HG03432 (cell line): ENCODE data around the gene GALT.
"Not testable (repeated sequence)": the region's sequence is repeated elsewhere in the genome, so short reads cannot be mapped to it uniquely, and the experiment has no call there.

ENCODE experiments used
- ATAC-seq: cut with Tn5 transposase; IDR thresholded peaks from one replicate; pipeline ENCODE4 v1.9.1; 2021; ENCODE audit warnings: mild to moderate bottlenecking, moderate library complexity; ENCODE audit not compliant: unreplicated experiment

Gene GALT

DNA sequence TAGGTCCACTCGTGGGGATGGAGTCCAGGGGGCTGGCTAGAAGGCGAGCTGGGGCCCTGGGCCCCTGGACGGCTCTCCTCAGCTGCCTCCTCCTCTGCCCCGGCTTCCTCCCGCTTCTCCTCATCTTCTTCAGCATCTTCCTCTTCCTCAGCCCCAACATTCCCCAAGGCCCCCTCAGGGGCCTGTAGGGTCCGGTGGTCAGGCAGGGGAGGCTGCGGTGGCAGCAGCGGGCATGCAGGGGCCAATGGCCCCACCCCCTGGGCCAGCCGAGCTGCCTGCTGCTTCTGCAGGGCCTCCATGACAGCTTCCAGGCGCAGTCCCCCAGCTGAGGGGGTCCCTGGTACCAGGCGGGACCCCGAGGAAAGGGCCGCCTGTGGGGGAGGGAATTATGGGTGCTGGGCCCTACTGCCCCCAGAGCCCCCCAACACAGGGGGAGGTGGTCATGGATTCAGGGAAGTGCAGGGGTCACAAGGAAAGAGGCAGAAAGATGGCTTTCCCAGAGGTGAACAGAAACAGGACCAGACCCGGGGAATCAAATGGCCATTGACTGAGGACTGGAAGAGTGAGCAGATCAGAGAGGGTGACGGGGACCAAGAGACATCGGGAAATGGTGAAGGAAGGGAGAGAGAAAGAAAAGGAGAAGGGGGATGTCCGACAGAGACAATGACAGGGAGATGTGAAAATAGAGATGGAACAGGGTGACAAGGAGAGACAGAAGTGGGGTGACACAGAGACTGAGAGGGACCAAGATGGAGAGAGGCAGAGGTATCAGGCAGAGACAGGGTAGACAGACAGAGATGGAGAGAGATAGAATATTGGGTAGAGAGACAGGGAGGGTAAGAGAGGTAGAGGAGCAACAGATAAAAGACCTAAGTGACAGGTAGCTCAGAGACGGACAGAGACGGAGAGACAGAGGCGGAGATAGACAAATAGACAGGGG, 18.5 kb upstream of the GALT start:
- no peak for ATAC-seq

GRCh38 chr9:34628656-34629490, 17.6 kb upstream of the GALT start, which contains the start of gene ARID3C:
ARID3C (minus strand) TSS chr9:34629066; CDS start chr9:34628014, 1,052 bp downstream.
- peak; percentile 57 for ATAC-seq

DNA sequence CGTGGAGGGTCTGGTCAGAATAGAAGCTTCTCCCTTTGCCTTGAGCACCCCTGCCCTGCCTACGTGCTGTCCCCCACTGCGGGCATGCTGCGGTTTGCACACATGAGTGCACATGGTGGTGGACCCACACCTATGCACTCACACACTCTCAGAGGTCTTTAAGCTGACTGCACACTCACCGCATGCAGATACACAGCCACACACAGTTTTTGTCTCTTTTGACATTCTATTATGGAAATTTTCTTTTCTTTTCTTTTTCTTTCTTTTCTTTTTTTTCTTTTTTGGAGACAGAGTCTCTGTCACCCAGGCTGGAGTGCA, 17.0 kb upstream of the GALT start:
- no peak for ATAC-seq

DNA sequence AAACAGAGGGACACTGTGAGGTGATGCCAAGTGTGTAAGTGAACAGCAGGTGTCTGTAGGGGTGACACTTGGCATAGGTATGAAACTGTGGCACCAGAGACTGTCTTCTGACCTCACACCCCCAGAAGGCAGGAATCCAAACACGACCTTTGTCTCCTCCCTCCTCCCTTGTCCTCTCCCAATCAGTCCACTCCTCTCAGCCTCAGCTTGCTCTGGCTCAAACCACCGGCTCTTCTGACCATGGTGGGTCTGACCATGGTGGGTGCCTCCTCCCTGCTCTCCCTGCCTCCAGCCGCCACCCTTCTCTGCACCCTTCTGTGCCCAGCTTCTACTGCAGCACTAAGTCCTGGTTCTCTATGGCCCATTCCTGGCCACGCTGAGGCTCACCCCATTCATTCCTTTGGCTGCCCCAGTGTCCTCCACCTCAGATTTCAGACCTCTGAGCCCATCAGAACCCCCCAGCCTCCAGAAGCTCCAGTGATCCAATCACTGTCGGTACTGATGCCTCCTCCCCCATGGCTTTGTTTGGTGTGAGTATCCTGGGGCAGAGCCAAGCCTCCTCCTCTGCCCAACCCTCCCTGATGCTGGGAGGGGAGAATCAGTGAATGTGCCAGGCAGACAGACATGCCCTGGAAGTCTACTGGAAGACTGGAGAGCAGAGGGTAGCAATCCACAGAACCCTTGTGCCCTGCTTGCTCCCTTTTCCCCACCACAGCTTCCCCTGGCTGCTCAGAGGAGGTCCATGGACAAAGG, 15.9 kb upstream of the GALT start:
- ATAC-seq, result no peak

- no peak for ATAC-seq
These were observed 13.3 kb upstream of the GALT start for GRCh38 chr9:34633166-34633565.

DNA sequence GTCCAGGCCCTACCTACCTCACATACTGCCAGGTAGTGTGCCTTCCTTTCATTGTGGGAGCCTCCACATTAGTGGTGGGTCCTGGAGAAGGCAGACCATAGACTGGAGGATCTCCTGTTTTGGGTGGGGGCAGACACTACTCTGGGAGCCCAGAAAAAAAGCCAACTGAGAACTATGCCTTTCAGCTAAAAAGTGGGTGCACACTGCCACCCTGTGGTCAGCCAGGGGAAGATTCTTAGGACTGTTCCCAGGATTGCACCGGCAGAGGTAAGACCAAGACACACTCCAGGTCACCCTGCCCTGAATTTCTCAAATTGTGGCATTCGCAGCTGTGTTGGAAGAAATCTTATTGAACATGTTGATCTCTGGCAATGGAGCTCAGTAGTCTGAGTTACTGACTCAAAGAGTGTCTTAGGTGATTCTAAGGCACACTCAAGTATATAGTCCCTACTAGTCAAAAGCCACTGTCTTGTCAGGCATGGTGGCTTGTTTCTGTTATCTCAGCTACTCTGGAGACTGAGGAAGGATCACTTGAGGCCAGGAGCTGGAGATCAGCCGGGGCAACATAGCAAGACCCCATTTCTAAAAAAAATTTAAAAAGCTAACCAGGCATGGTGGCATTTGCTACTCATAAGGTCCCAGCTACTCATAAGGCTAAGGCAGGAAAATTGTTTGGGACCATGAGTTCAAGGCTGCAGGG, 12.5 kb upstream of the GALT start:
- no peak for ATAC-seq

DNA sequence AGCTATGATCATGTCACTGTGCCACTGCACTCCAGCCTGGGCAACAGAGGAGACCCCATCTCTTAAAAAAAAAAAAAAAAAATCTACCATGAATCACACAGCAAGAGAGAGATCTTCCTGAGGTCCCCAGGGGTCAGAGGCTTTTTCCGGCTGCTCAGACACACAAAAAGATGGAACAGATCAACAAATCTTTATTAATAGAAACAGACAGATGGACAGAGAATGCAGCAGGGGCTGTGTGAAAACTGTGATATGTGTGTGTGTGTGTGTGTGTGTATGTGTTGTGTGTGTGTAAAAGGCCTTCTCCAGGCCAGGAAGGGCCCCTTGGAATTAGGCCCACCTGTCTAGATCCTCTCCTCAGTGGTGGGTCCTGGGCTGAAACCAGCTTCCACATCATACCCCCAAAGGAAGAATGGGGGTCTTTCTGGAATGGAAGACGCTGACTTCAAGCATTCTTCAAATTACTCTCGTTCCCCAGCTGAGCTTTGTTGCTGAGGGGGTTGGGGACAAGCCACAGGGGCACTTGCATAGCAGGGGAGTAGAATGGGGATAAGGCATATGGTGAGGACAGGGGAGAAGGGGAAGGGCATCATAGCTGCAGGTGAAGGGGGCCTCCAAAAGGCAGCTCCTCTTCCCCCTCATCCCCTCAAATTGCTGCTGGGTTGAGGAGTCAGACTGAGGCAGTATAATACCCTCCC, 11.8 kb upstream of the GALT start:
- no peak for ATAC-seq

DNA sequence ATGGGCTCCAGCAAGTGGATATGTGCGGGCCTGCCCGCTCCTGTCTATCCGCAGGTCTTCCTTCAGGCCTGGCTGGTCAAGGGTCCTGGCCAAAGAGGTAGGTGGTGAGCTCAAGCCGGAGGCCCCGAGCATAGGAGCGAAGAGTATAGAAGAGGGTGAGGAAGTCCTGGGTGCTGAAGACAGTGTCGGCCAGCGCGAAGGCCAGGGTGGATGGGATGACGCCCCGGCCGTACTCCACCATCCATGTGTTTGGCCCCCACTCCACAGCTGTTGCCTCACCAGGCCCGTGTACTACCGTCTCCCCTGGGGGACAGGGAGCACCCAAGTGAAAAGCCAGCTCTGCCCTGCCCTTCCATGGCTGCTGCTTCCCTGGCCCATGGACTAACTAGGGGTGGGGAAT, 10.9 kb upstream of the GALT start:
- ATAC-seq, result no peak

GRCh38 chr9:34636791-34637355, 9.6 kb upstream of the GALT start:
- no peak for ATAC-seq

DNA sequence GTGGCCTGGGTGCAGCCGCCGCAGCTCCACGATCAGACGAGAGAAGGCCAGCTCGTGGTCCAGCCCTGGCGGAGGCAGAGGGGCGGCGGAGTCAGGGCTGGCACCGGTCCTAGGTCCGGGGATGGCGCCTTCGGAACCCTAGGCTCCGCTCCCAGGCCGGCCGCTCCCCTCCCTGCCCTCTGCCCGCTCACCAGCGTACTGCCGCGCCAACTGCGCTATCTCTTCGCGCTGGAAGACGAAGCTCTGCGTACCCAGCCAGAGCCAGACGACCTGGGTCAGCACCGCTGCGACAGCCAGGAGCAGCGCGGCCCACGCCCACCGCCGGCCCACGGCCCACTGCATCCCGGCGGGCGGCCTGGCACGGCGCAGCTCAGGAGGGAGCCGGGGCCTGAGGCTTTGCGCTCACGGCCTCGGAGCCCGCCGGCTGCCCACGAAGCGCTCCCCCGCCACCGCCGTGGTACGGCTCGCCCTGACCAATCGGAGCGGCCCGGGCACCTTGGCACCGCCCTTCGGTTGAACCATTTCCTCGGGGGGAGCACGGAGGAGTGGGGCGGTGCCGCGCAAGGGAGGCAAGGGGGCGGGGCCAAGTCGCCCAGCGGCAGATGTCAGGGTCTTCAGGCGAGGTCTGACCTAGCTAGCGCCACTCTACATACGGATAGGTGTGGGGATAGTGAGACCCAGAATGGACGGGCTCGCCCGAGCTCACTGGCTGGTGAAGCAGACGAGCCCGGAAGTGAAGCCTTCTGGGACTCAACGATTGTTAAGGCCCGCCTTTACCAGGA, 8.9 kb upstream of the GALT start, which contains the start of gene SIGMAR1:
SIGMAR1 (minus strand) TSS at position 432 of the 782 bp plus-strand sequence; CDS start at position 342, 90 bp downstream.
- ATAC-seq, result peak; percentile 94

DNA sequence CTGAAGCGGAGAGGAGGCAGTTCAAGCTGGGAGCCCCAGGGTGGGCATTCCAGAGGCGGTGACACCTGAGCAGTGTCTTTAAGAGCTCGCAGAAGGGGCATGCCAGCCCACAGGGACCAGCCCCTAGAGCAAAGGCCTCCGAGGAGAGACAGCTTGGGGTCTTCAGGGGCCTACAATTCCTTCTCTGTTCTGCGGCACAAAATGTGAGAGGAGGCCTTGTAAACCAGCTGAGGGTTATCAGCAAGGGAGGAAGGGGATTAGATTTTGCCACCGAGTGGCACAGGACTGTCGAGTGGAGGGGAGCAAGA, 8.4 kb upstream of the GALT start:
- no peak for ATAC-seq

DNA sequence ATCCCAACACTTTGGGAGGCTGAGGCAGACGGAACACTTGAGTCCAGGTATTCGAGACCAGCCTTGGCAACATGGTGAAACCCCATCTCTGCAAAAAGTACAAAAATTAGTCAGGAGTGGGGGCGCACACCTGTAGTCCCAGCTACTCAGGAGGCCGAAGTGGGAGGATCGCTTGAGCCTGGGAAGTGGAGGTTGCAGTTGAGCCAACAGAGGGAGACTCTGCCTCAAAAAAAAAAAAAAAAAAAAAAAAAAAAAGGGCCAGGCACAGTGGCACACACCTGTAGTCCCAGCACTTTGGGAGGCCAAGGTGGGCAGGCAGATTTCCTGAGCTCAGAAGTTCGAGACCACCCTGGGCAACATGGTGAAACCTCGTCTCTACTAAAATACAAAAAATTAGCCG, 7.2 kb upstream of the GALT start:
- not testable (repeated sequence) for ATAC-seq

DNA sequence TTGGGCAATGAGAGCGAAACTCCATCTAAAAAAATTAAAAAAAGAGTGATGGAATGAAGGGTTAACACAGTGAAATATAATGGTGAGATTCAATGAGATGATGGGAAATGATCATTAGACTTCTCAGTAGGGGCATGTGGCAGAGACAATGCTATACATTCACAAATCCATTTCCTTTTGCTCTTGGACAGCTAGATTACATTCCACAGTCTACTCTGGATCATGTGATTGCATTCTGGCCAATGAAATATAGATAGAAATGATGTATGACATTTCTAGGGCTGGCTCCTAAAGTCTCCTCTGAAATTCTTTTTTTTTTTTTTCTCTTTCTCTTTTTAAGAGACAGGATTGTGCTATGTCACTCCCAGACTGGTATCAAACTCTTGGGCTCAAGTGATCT, 3.8 kb upstream of the GALT start:
- no peak for ATAC-seq

GRCh38 chr9:34644766-34645314, 1.6 kb upstream of the GALT start:
- ATAC-seq, result no peak

DNA sequence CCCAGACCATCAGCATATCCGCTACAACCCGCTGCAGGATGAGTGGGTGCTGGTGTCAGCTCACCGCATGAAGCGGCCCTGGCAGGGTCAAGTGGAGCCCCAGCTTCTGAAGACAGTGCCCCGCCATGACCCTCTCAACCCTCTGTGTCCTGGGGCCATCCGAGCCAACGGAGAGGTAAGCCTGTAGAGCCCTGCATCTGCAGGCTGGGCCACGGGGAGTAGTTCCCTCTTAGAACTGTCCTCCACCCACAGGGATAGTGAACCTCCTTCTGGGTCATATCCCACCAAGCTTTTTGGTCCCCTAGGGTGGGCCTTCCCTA, 569 bp downstream of the GALT start:
- no peak for ATAC-seq

- ATAC-seq, result no peak
These were observed 1.2 kb downstream of the GALT start for GRCh38 chr9:34647651-34648050.

- no peak for ATAC-seq
These were observed 2.2 kb downstream of the GALT start for GRCh38 chr9:34648673-34649072.

DNA sequence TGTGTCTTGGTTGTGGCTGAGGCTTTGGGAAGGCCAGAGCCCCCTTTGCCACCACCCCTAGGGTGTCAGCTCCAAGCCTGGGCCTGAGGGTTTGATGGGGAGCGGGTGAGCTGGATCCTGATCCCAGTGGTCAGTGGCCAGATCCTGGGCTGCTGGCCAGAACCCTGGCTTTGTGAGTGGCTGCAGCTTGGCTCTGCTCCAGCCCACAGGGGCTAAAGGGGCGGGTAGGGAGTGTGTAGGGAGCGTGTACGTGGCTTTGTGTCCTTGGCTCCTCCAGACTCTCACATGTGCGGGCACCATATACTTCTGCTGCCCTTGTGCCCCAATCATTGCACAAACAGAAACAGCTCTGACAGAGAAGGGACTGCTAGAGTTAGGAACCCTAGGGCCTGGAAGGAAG, 4.3 kb downstream of the GALT start:
- ATAC-seq, result no peak

- ATAC-seq, result no peak
These were observed 4.8 kb downstream of the GALT start for GRCh38 chr9:34651321-34651720.
